ENCODE data around the gene PGBD5. TPM values are rescaled to one million over a fixed set of nuclear protein-coding genes. Genes with fewer than 3 reads are reported as not detected.

The PGBD5 gene
- total RNA-seq, 3 donors from 2014 or later (not counting 1 experiment from before 2014, with no cell fraction given): 0.02 to 0.90 TPM; not detected in 1

DNA sequence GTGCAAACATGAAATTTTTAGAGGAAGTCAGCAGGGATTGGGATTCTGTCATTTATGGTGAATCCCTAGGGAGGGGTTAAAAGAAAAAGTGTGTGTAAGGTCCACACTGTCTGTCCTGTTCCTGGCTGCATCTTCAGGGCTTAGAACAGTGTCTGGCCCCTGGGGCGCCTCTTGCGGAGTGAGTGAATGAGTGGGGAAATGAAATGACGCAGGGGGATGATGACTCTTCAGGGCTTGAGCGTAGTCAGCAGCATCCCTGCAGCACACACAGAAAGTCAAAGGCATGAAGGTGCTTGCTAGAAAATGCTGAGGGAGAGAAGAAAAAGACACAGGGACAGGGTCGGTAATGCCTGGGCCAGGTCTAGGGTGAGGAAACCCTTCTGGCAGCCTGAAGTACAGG lies 57.8 kb downstream of the PGBD5 start:
- Histone ChIP-seq H3K27me3 (ENCODE audit: control insufficient read depth, insufficient read depth, low read length) (no peaks in the 10 kb centered on the region), H3K9me3 (ENCODE audit: control insufficient read depth, insufficient read depth, low read length) (no peaks in the 10 kb centered on the region), H3K27ac (ENCODE audit: low read length) (no peak overlapping the region), H3K36me3 (ENCODE audit: control insufficient read depth, insufficient read depth, low read length) (no peaks in the 10 kb centered on the region), H3K4me1 (ENCODE audit: control insufficient read depth, insufficient read depth, low read length) (no peaks in the 10 kb centered on the region), H3K4me3 (ENCODE audit: low read length) (no peak overlapping the region)
- Mint-ChIP-seq H3K4me1 (no peaks in the 10 kb centered on the region), H3K27me3 (ENCODE audit: low read depth in 2 of 2) (no peaks in the 10 kb centered on the region), H3K9me3 (no peaks in the 10 kb centered on the region), H3K27ac (no peak overlapping the region), H3K4me3 (no peak overlapping the region), H3K36me3 (no peaks in the 10 kb centered on the region)
- DNase-seq: no peak
- intact Hi-C loops (cut with micrococcal nuclease): no loop called here
- ATAC-seq: no peak
- 74% methylated on average over 5 of the region's 5 CpGs for WGBS (ENCODE audit: insufficient coverage)
- TF ChIP-seq, protein P1, sequence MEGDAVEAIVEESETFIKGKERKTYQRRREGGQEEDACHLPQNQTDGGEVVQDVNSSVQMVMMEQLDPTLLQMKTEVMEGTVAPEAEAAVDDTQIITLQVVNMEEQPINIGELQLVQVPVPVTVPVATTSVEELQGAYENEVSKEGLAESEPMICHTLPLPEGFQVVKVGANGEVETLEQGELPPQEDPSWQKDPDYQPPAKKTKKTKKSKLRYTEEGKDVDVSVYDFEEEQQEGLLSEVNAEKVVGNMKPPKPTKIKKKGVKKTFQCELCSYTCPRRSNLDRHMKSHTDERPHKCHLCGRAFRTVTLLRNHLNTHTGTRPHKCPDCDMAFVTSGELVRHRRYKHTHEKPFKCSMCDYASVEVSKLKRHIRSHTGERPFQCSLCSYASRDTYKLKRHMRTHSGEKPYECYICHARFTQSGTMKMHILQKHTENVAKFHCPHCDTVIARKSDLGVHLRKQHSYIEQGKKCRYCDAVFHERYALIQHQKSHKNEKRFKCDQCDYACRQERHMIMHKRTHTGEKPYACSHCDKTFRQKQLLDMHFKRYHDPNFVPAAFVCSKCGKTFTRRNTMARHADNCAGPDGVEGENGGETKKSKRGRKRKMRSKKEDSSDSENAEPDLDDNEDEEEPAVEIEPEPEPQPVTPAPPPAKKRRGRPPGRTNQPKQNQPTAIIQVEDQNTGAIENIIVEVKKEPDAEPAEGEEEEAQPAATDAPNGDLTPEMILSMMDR (IDR thresholded peaks at IDR 0.05): no peak

DNA sequence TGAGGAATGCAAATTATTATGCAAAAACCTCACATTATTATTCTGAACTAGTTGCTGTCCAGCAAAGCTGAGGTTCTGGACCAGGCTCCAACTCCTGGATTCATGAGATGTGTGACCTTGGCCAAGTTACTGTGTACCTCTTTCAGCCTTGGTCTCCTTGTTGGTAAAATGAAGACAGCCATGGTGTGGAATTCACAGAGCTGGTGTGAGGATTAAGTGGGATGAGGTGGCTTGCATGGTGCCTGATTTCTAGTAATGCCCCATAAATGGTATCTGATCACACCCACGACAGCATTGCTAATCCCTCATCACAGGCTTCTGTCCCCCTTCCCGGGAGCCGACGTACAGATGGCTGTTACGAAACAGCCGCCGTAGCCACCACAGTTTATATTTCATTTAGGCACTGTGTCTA lies 59.6 kb downstream of the PGBD5 start:
- intact Hi-C loops (cut with micrococcal nuclease): no loop called here
- H3K27me3 Mint-ChIP-seq (ENCODE audit: low read depth in 2 of 2): no peaks in the 10 kb centered on the region

DNA sequence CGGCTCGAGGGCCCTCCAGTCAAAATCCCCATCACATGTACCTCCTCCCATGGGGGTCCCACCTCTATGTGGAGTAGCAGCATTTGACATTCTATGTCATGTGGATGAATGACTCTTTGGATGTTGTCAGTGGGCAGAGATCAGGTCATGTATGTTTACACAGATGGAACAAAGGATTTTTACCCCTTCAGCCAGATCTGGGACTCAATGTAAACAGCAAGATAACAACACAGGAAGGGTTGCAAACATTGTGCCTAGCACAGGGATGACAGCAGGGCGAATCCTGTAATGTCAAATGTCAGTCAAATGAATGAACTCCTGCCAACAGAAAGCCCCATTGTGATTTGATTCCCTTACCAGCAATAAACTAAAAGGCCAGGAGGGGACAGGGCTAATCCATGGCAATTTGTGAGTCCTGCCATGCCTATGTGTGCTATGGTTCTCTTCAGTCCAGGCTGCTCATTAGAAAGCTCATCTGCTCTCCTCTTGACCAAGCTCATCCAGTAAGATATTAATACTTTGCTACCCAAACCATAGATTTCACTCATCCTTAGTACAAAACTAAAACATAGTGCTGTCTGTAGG lies 60.3 kb downstream of the PGBD5 start:
- 76% methylated on average over 3 of the region's 3 CpGs for WGBS (ENCODE audit: insufficient coverage)
- no peaks in the 10 kb centered on the region for H3K36me3 Mint-ChIP-seq
- H3K4me3 Mint-ChIP-seq: no peak overlapping the region
- no peak overlapping the region for H3K27ac Mint-ChIP-seq
- H3K9me3 Mint-ChIP-seq: no peaks in the 10 kb centered on the region
- TF ChIP-seq, protein P1 (IDR thresholded peaks at IDR 0.05): no peak
- H3K27me3 ChIP-seq (ENCODE audit: control insufficient read depth, insufficient read depth, low read length): no peaks in the 10 kb centered on the region
- H3K4me3 ChIP-seq (ENCODE audit: low read length): no peak overlapping the region
- no peak for DNase-seq
- no peak overlapping the region for H3K27ac ChIP-seq (ENCODE audit: low read length)
- H3K4me1 ChIP-seq (ENCODE audit: control insufficient read depth, insufficient read depth, low read length): no peaks in the 10 kb centered on the region
- no peaks in the 10 kb centered on the region for H3K4me1 Mint-ChIP-seq
- H3K36me3 ChIP-seq (ENCODE audit: control insufficient read depth, insufficient read depth, low read length): no peaks in the 10 kb centered on the region
- no peaks in the 10 kb centered on the region for H3K9me3 ChIP-seq (ENCODE audit: control insufficient read depth, insufficient read depth, low read length)
- no peak for ATAC-seq
- no peaks in the 10 kb centered on the region for H3K27me3 Mint-ChIP-seq (ENCODE audit: low read depth in 2 of 2)
- intact Hi-C loops (cut with micrococcal nuclease): no loop called here

More for the DNA sequence above, 59.6 kb downstream of the PGBD5 start:
- no peak overlapping the region for H3K4me3 ChIP-seq (ENCODE audit: low read length)
- no peaks in the 10 kb centered on the region for H3K27me3 ChIP-seq (ENCODE audit: control insufficient read depth, insufficient read depth, low read length)
- H3K9me3 ChIP-seq (ENCODE audit: control insufficient read depth, insufficient read depth, low read length): no peaks in the 10 kb centered on the region
- no peak for DNase-seq
- TF ChIP-seq, protein P1 (IDR thresholded peaks at IDR 0.05): no peak
- WGBS (ENCODE audit: insufficient coverage): 95% methylated on average over 7 of the region's 7 CpGs
- H3K27ac ChIP-seq (ENCODE audit: low read length): no peak overlapping the region
- no peaks in the 10 kb centered on the region for H3K36me3 ChIP-seq (ENCODE audit: control insufficient read depth, insufficient read depth, low read length)
- H3K4me1 Mint-ChIP-seq: no peaks in the 10 kb centered on the region
- H3K4me1 ChIP-seq (ENCODE audit: control insufficient read depth, insufficient read depth, low read length): no peaks in the 10 kb centered on the region
- H3K27ac Mint-ChIP-seq: no peak overlapping the region
- no peaks in the 10 kb centered on the region for H3K9me3 Mint-ChIP-seq
- H3K4me3 Mint-ChIP-seq: no peak overlapping the region
- no peak for ATAC-seq
- no peaks in the 10 kb centered on the region for H3K36me3 Mint-ChIP-seq

DNA sequence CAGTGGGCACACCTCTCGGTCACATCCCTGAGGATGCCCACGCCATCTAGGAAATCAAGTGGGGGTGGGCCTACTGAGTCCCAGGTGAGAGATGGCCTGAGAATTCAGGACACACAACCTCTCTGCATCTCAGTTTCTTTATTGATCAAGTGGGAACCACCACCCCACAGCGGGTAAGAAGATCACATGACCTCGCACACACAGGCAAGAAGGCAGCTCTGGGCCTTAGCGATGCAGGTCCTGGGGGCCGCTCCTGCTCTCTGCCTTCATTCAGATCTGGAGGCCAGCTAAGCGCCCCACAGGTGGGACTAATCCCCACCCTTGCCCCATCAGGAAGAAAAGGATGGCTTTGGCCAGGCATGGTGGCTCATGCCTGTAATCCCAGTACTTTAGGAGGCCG lies 63.2 kb downstream of the PGBD5 start:
- Mint-ChIP-seq H3K27me3 (ENCODE audit: low read depth in 2 of 2) (no peaks in the 10 kb centered on the region), H3K27ac (no peak overlapping the region), H3K36me3 (no peaks in the 10 kb centered on the region), H3K4me1 (no peaks in the 10 kb centered on the region), H3K4me3 (no peak overlapping the region), H3K9me3 (no peaks in the 10 kb centered on the region)
- ATAC-seq (no peak), DNase-seq (no peak)
- WGBS (ENCODE audit: insufficient coverage): 84% methylated on average over 8 of the region's 8 CpGs
- Histone ChIP-seq H3K27ac (ENCODE audit: low read length) (no peak overlapping the region), H3K4me1 (ENCODE audit: control insufficient read depth, insufficient read depth, low read length) (no peaks in the 10 kb centered on the region), H3K36me3 (ENCODE audit: control insufficient read depth, insufficient read depth, low read length) (no peaks in the 10 kb centered on the region), H3K9me3 (ENCODE audit: control insufficient read depth, insufficient read depth, low read length) (no peaks in the 10 kb centered on the region), H3K27me3 (ENCODE audit: control insufficient read depth, insufficient read depth, low read length) (no peaks in the 10 kb centered on the region), H3K4me3 (ENCODE audit: low read length) (no peak overlapping the region)
- TF ChIP-seq, protein P1 (IDR thresholded peaks at IDR 0.05): no peak
- intact Hi-C loops (cut with micrococcal nuclease): no loop called here
